ENCODE data around the gene RPRD1B.

DNA sequence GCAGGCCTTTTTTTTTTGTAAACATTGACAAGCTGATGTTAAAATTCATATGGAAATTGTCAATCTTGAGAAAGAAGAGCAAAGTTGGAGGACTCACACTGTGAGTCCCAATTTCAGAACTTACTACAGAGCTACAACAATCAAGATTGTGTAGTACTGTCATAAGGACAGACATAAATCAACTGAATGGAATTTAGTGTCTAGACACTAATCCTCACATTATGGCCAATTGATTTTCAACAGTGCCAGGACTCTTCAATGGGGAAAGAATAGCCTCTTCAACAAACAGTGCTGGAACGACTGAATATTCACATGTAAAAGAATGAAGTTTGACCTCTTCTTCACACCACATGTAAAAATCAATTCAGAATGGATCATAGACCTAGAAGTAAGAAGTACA is 70.7 kb downstream of the RPRD1B start:
- TF ChIP-seq, protein P1, sequence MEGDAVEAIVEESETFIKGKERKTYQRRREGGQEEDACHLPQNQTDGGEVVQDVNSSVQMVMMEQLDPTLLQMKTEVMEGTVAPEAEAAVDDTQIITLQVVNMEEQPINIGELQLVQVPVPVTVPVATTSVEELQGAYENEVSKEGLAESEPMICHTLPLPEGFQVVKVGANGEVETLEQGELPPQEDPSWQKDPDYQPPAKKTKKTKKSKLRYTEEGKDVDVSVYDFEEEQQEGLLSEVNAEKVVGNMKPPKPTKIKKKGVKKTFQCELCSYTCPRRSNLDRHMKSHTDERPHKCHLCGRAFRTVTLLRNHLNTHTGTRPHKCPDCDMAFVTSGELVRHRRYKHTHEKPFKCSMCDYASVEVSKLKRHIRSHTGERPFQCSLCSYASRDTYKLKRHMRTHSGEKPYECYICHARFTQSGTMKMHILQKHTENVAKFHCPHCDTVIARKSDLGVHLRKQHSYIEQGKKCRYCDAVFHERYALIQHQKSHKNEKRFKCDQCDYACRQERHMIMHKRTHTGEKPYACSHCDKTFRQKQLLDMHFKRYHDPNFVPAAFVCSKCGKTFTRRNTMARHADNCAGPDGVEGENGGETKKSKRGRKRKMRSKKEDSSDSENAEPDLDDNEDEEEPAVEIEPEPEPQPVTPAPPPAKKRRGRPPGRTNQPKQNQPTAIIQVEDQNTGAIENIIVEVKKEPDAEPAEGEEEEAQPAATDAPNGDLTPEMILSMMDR (IDR thresholded peaks at IDR 0.05): no peak
- TF ChIP-seq EZH2 (IDR thresholded peaks at IDR 0.05): no peak
